GM19193 (cell line): ENCODE measurements around the gene UVSSA.

ENCODE experiments used
- POLR2A ChIP-seq: IDR thresholded peaks from 4 replicates; pipeline ENCODE4 v1.6.1; 2011; ENCODE audit not compliant: insufficient read depth, insufficient read length; ENCODE audit errors: extremely low read depth

Gene UVSSA

DNA sequence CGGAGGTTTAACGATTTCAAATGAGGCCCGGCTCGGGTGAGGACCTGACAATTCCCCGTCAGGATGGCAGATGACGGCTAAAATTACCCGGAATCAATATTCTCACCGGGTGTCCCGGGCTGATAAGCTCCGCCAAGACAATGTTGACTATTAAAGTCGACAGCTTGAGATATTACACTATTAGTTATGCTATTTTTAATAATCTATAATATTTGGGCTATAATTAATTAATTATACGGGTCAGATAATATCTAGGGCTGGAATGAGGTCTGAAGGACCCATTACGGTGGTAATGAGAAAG, 68.6 kb downstream of the UVSSA start:
- TF ChIP-seq POLR2A = no peak

DNA sequence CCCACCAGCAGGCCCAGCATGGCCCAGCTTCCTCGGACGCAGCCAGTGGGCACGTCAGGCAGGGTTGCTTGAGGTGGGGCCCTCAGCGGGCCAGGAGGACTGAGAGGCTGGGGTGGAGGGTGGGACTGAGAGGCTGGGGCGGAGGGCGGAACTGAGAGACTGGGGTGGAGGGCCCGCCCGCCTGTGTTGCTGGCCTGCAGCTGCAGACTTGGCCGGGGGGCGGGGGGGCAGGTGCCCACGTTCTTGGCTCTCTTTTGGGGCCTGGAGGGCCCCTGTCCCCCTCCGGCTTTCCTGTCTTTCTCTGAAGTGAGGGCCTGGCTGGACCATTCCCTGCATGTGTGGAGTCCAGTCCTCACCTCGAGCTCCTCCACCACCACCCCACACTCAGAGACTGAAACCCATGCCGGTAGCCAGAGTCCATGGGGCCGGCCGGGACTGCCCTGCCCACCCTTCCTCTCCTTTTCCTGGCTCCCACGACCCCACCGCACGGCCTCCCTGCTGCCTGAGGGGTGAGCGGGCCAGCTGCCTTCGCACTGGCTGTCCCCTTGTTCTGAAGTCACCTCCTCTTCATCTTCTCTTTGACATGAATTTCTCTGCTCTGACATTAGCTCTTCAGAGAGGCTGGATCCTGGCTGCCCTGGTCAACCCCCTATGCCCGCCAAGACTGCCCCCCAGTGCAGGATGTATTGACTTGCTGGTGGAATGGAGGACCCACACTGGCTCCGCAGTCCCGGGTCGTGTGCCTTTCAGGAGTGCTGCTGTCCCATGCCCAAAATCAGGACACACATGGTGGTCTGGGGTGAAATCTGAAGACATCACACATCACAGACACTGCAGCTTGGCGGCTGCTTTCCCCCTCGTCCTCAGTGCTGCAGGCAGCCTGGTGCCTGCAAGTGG, 69.3 kb downstream of the UVSSA start:
- no peak for TF ChIP-seq POLR2A

- no peak for TF ChIP-seq POLR2A
Measured at GRCh38 chr4:1416948-1417260, 69.9 kb downstream of the UVSSA start.

DNA sequence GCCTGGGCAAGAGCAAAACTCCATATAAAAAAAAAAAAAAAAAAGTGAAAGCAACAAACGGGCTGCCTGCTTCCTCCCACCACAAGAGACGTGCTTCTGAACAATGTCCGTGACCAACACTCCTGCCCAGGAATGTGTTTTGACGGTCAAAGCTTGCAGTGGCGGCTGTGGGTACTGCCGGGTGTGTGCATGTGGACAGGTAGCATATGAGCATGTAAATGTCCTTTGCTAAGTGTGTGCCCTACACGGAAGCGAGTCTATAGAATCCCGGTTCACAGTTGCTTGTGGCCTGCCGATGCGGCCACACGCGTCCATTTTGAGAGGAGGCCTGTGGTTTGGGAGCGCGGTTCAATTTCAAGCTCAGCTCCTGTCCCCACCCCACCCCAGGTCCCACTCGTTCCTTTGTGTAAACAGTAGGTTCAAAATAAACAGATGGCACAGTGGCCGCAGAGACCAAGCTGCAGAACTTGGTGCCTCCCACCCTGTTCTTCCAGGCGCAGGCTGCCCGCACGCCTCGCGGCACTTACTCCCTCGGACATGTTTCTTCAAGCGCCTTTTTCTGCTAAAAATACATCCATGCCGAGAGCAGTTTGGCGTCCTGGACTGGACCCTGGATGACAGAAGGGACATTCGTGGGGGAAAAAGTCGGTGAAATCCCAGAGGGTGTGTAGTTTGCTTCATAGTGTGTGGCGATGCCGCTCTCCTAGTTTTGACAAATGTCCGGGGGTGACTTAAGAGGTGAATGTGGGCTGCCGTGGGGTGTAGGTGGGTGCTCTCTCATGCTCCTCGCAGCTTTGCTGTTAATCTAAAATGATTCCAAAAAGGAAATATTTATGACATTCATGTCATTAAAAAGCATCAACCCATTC, 70.7 kb downstream of the UVSSA start:
- no peak for TF ChIP-seq POLR2A

GRCh38 chr4:1418494-1419285, 71.7 kb downstream of the UVSSA start:
- TF ChIP-seq POLR2A = no peak

GRCh38 chr4:1419708-1420107, 72.7 kb downstream of the UVSSA start:
- no peak for TF ChIP-seq POLR2A

DNA sequence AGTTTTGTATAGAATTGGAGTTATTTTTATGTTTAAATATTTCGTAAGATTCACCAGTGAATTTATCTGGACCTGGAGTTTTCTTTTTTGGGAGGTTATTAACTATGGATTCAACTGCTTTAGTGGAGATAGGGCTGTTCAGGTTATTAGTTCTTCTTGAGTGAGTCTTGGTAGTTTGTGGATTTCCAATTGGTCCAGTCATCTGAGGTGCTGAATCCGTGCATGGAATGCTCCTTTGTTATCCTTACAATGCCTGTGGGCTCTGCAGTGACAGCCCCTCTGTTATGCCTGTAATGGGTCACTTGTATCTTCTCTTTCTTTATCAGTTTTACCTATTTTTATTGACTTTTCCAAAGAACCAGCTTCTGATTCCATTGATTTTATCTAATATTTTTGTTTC, 74.6 kb downstream of the UVSSA start:
- TF ChIP-seq POLR2A = no peak

DNA sequence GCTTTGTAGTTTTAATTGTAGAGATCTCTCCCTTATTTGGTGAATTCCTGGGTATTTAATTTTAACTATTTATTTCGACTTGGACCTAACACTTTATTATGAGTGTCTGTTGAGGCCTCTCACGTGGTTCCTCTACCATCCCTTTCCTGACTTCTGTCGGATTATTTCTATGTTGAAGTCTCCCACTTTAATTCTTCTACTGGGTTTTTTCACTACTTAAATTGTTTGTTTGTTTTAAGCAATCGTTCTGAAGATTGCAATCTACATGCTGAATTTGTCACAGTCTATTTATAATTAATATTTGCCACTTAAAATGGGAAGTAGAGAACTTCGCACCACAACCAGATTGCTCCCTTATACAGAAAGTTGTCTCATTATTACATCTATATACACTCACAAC, 80.0 kb downstream of the UVSSA start:
- no peak for TF ChIP-seq POLR2A
